H9 (cell line): ENCODE measurements around the gene TLL2. TPM values are rescaled to one million over a fixed set of nuclear protein-coding genes. Genes with fewer than 3 reads are reported as not detected.

Experiments
- DNase-seq: peaks from one replicate; pipeline ENCODE4 v3.0.0-alpha.2; 2017
- H2AFZ ChIP-seq: one replicate; pipeline ENCODE4 v1.6.1; 2013; ENCODE audit warnings: mild to moderate bottlenecking, low read length, control low read depth, moderate library complexity
- H2AK5ac ChIP-seq: 2 replicates; pipeline ENCODE4 v1.6.1; 2013; ENCODE audit warnings: low read length, control low read depth, mixed read lengths; ENCODE audit not compliant: insufficient read length
- H2BK120ac ChIP-seq: one replicate; pipeline ENCODE4 v1.6.1; 2013; ENCODE audit warnings: low read depth, mild to moderate bottlenecking, low read length, control low read depth, inconsistent platforms; ENCODE audit not compliant: poor library complexity, severe bottlenecking
- H2BK12ac ChIP-seq: 2 replicates; pipeline ENCODE4 v1.6.1; 2013; ENCODE audit warnings: low read length, control low read depth, mixed read lengths, low read depth; ENCODE audit not compliant: insufficient read length
- H2BK15ac ChIP-seq: 2 replicates; pipeline ENCODE4 v1.6.1; 2013; ENCODE audit warnings: low read depth, low read length, control low read depth
- H2BK20ac ChIP-seq: one replicate; pipeline ENCODE4 v1.6.1; 2013; ENCODE audit warnings: low read depth, mild to moderate bottlenecking, low read length, control low read depth, inconsistent platforms; ENCODE audit not compliant: poor library complexity, severe bottlenecking
- H2BK5ac ChIP-seq: 2 replicates; pipeline ENCODE4 v1.6.1; 2013; ENCODE audit warnings: low read length, control low read depth, mixed read lengths; ENCODE audit not compliant: insufficient read length
- H3K14ac ChIP-seq: 2 replicates; pipeline ENCODE4 v1.6.1; 2013; ENCODE audit warnings: low read length, control low read depth; ENCODE audit not compliant: insufficient read depth
- H3K18ac ChIP-seq: 2 replicates; pipeline ENCODE4 v1.6.1; 2013; ENCODE audit warnings: low read depth, mild to moderate bottlenecking, mixed read lengths, low read length, control low read depth; ENCODE audit not compliant: insufficient read length
- H3K23ac ChIP-seq: 2 replicates; pipeline ENCODE4 v1.6.1; 2013; ENCODE audit warnings: low read length, control low read depth, mixed read lengths, low read depth; ENCODE audit not compliant: insufficient read length
- H3K23me2 ChIP-seq: 2 replicates; pipeline ENCODE4 v1.6.1; 2013; ENCODE audit warnings: low read depth, mild to moderate bottlenecking, mixed read lengths, low read length, control low read depth; ENCODE audit not compliant: insufficient read length, poor library complexity, severe bottlenecking
- H3K27ac ChIP-seq: 2 replicates; pipeline ENCODE4 v1.5.1; 2013; ENCODE audit warnings: low read length, control low read depth, mixed read lengths, low read depth; ENCODE audit not compliant: insufficient read length
- H3K27me3 ChIP-seq: 2 replicates; pipeline ENCODE4 v1.6.1; 2013; ENCODE audit warnings: low read length, control low read depth, inconsistent platforms; ENCODE audit not compliant: insufficient read depth
- H3K4ac ChIP-seq: 2 replicates; pipeline ENCODE4 v1.6.1; 2013; ENCODE audit warnings: low read depth, mild to moderate bottlenecking, control low read depth, inconsistent platforms, low read length, moderate library complexity
- H3K4me1 ChIP-seq: 2 replicates; pipeline ENCODE4 v1.6.1; 2013; ENCODE audit warnings: low read length, control low read depth, inconsistent platforms; ENCODE audit not compliant: insufficient read depth
- H3K4me2 ChIP-seq: 2 replicates; pipeline ENCODE4 v1.6.1; 2013; ENCODE audit warnings: low read length, control low read depth, mixed read lengths; ENCODE audit not compliant: insufficient read length, insufficient read depth
- H3K56ac ChIP-seq: 2 replicates; pipeline ENCODE4 v1.6.1; 2013; ENCODE audit warnings: low read depth, mild to moderate bottlenecking, mixed read lengths, low read length, control low read depth; ENCODE audit not compliant: insufficient read length
- H3K79me1 ChIP-seq: 2 replicates; pipeline ENCODE4 v1.6.1; 2013; ENCODE audit warnings: low read depth, mild to moderate bottlenecking, moderate library complexity, low read length, control low read depth, inconsistent platforms; ENCODE audit not compliant: insufficient read depth, poor library complexity, severe bottlenecking
- H3K79me2 ChIP-seq: 2 replicates; pipeline ENCODE4 v1.6.1; 2013; ENCODE audit warnings: low read length, control low read depth, inconsistent platforms; ENCODE audit not compliant: insufficient read depth
- H3K9ac ChIP-seq: 2 replicates; pipeline ENCODE4 v1.6.1; 2013; ENCODE audit warnings: low read length, control low read depth, mixed read lengths; ENCODE audit not compliant: insufficient read length; ENCODE audit errors: extremely low read depth
- H3K9me3 ChIP-seq: one replicate; pipeline ENCODE4 v1.6.1; 2013; ENCODE audit warnings: low read depth, low read length, inconsistent platforms; ENCODE audit not compliant: control insufficient read depth
- H3T11ph ChIP-seq: one replicate; pipeline ENCODE4 v1.6.1; 2013; ENCODE audit warnings: mild to moderate bottlenecking, low read length, control low read depth, inconsistent platforms
- H4K20me1 ChIP-seq: one replicate; pipeline ENCODE4 v1.6.1; 2013; ENCODE audit not compliant: control insufficient read depth, insufficient read length, insufficient read depth
- H4K5ac ChIP-seq: 2 replicates; pipeline ENCODE4 v1.6.1; 2013; ENCODE audit warnings: low read depth, mild to moderate bottlenecking, mixed read lengths, low read length, control low read depth; ENCODE audit not compliant: insufficient read length
- H4K8ac ChIP-seq: replicated peaks from 2 replicates; pipeline ENCODE4 v1.6.1; 2013; ENCODE audit warnings: low read length, control low read depth, mixed read lengths, low read depth; ENCODE audit not compliant: insufficient read length
- H4K91ac ChIP-seq: 2 replicates; pipeline ENCODE4 v1.6.1; 2013; ENCODE audit warnings: low read depth, mild to moderate bottlenecking, moderate library complexity, mixed read lengths, low read length, control low read depth; ENCODE audit not compliant: insufficient read length
- H3K27ac Mint-ChIP-seq, 3 experiments: 2 replicates in 2 of 3; 3 replicates in 1 of 3; pipeline ENCODE4 v1.8.0; 2020 to 2021; ENCODE audit warnings: mixed read lengths in 3 of 3, mild to moderate bottlenecking in 1 of 3, moderate library complexity in 1 of 3
- H3K27me3 Mint-ChIP-seq: 2 replicates; pipeline ENCODE4 v1.8.0; 2021; ENCODE audit warnings: low read depth, mild to moderate bottlenecking, moderate library complexity, mixed read lengths
- H3K36me3 Mint-ChIP-seq, 3 experiments: 2 replicates in 2 of 3; 3 replicates in 1 of 3; pipeline ENCODE4 v1.8.0; 2020 to 2021; ENCODE audit warnings: low read depth in 3 of 3, mixed read lengths in 3 of 3; ENCODE audit not compliant: insufficient read depth in 1 of 3
- H3K4me1 Mint-ChIP-seq, 2 experiments: 2 replicates each; pipeline ENCODE4 v1.8.0; 2020; ENCODE audit warnings: mixed read lengths in 2 of 2
- H3K4me3 Mint-ChIP-seq, 2 experiments: 2 replicates in 1 of 2; 3 replicates in 1 of 2; pipeline ENCODE4 v1.8.0; 2020 to 2021; ENCODE audit warnings: mild to moderate bottlenecking in 2 of 2, mixed read lengths in 2 of 2, moderate library complexity in 1 of 2
- H3K9me3 Mint-ChIP-seq, 2 experiments: 2 replicates in 1 of 2; 3 replicates in 1 of 2; pipeline ENCODE4 v1.8.0; 2020; ENCODE audit warnings: mild to moderate bottlenecking in 2 of 2, mixed read lengths in 2 of 2, moderate library complexity in 1 of 2
- CTCF ChIP-seq: fragments of 200-600 bp; sonication (generic); conservative IDR thresholded peaks from 3 replicates; pipeline ENCODE4 v1.8.0; 2021; ENCODE audit warnings: antibody characterized with exemption, mild to moderate bottlenecking
- WGBS: extraction: QIAGEN DNeasy Blood & Tissue Kit; methylation state at CpG from one replicate; pipeline ENCODE4 v1.1.7; 2013; ENCODE audit warnings: missing lambda C conversion rate, low lambda C conversion rate, mixed read lengths; ENCODE audit not compliant: insufficient read length; ENCODE audit errors: extremely low coverage; 5-methylcytosine and 5-hydroxymethylcytosine counted together
- total RNA-seq: library from RNA; stranded (reverse); gene quantifications from 2 replicates; pipeline ENCODE4 v1.2.1, GENCODE V29; 2021

The TLL2 gene
- total RNA-seq, 1 experiment from 2014 or later: 1.4 TPM

DNA sequence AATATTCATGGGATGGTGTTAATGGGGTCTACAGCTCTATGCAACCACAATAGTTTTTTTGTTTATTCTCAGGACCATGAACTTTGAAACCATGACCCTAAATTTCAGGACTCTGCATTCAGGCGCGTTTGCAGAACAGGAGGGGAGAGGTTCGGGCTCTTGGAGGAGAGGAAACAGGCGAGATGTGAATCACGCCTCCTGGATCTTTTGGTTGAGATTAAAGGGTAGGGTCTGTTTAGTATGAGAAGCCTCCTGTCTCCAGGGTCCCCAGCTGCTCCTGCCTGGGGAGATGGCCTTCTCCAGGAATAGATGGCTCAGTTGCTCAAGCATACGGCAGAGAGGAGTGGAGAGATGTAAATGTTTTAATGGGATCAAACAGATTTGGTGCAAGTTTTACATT, 18.2 kb downstream of the TLL2 start:
- H2BK5ac ChIP-seq: no peak overlapping the region
- H2BK120ac ChIP-seq: no peak overlapping the region
- no peaks in the 10 kb centered on the region for H4K20me1 ChIP-seq
- H3K9ac ChIP-seq: no peak overlapping the region
- no peak overlapping the region for H2BK12ac ChIP-seq
- H2AK5ac ChIP-seq: no peak overlapping the region
- no peak overlapping the region for H2BK20ac ChIP-seq
- no peak overlapping the region for H4K5ac ChIP-seq
- Mint-ChIP-seq H3K4me1 (peaks cover 5 to 9% of the 10 kb centered on the region in 2 experiments; a peak in 3 of 4 replicates), H3K27me3 (peaks cover 7% of the 10 kb centered on the region), H3K36me3 (no peaks in the 10 kb centered on the region; a peak in 1 of 7 replicates), H3K4me3 (no peak overlapping the region), H3K9me3 (no peaks in the 10 kb centered on the region), H3K27ac (no peak overlapping the region)
- H3K27me3 ChIP-seq: no peaks in the 10 kb centered on the region
- H4K8ac ChIP-seq: no peak overlapping the region
- no peak for DNase-seq
- no peaks in the 10 kb centered on the region for H3K79me2 ChIP-seq
- WGBS: no CpG with 5 or more reads among the region's 6 CpGs
- no peak overlapping the region for H3K27ac ChIP-seq
- no peaks in the 10 kb centered on the region for H3K23me2 ChIP-seq
- no peak overlapping the region for H3T11ph ChIP-seq
- H3K79me1 ChIP-seq: no peaks in the 10 kb centered on the region
- no peak overlapping the region for H3K18ac ChIP-seq
- no peaks in the 10 kb centered on the region for H3K4me1 ChIP-seq
- no peaks in the 10 kb centered on the region for H3K9me3 ChIP-seq
- TF ChIP-seq CTCF: no peak
- H3K14ac ChIP-seq: no peak overlapping the region
- H4K91ac ChIP-seq: no peak overlapping the region
- H3K56ac ChIP-seq: no peak overlapping the region
- no peak overlapping the region for H2AFZ ChIP-seq
- H2BK15ac ChIP-seq: no peak overlapping the region
- H3K23ac ChIP-seq: no peak overlapping the region
- H3K4me2 ChIP-seq: no peak overlapping the region
- H3K4ac ChIP-seq: no peak overlapping the region
